ENCODE results near the gene SHQ1. TPM values are rescaled to one million over a fixed set of nuclear protein-coding genes. Genes with fewer than 3 reads are reported as not detected.

Gene SHQ1
- total and polyA plus RNA-seq, 9 donors, result 6.6 to 30.0 (median 14.8) TPM

DNA sequence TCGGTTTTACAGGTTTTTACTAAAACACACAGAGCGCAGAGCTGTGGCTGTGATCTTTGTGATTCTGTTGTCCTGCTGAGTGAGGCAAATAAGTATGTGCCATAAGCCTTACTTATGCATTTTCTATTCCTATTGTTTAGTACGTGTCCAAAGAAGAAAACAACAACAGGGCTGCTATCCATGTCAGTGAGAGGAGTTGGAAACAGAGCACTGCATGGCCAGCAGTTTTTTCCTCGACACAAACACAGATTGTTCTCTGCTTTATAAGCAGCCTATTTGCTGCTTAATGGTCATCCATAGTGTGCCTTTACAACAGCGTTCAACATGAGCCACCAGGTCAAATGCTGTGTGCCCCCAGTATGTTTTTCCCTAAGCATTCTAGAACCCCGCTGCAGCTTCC is 79.8 kb downstream of the SHQ1 start:
- Histone ChIP-seq H3K9me3 (no peaks in the 10 kb centered on the region), H3K4me3 (no peak overlapping the region), H3K27me3 (no peaks in the 10 kb centered on the region), H3K27ac (no peak overlapping the region), H3K4me1 (ENCODE audit: insufficient read depth) (peaks cover 2% of the 10 kb centered on the region), H3K36me3 (no peaks in the 10 kb centered on the region)
- WGBS, 3 donors, result 52 to 67% (median 65%) methylated on average over 6 of the region's 6 CpGs
- DNase-seq, result no peak
- TF ChIP-seq, protein P1, sequence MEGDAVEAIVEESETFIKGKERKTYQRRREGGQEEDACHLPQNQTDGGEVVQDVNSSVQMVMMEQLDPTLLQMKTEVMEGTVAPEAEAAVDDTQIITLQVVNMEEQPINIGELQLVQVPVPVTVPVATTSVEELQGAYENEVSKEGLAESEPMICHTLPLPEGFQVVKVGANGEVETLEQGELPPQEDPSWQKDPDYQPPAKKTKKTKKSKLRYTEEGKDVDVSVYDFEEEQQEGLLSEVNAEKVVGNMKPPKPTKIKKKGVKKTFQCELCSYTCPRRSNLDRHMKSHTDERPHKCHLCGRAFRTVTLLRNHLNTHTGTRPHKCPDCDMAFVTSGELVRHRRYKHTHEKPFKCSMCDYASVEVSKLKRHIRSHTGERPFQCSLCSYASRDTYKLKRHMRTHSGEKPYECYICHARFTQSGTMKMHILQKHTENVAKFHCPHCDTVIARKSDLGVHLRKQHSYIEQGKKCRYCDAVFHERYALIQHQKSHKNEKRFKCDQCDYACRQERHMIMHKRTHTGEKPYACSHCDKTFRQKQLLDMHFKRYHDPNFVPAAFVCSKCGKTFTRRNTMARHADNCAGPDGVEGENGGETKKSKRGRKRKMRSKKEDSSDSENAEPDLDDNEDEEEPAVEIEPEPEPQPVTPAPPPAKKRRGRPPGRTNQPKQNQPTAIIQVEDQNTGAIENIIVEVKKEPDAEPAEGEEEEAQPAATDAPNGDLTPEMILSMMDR (IDR thresholded peaks at IDR 0.05), result no peak
- TF ChIP-seq EP300 (IDR thresholded peaks at IDR 0.05) (no peak), POLR2A (IDR thresholded peaks at IDR 0.05) (no peak)
- intact Hi-C loops (cut with DNase I), result no loop called here

DNA sequence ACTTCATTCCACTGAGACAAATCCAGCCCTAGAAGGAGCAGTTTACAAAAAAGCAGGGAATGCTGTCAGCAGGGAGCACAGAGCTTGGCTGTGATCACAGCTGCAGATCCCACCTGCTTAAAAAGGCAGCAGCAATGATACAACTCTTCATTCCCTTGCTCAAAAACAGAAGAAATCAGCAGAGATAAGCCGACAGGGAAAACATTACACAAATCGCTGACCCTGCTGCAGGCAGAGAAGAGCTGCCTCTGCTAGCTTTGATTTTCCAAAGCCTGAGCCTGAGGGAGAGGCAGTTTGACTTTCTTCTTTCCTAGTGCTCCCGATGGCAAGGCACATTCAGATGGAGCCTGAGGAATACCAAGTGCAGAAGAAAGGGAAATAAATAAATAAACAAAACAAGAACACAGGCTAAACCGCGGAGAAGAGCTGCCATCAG is 80.2 kb downstream of the SHQ1 start:
- Histone ChIP-seq H3K4me1 (ENCODE audit: insufficient read depth) (peaks cover 2% of the 10 kb centered on the region), H3K4me3 (no peak overlapping the region), H3K36me3 (no peaks in the 10 kb centered on the region), H3K27ac (no peak overlapping the region), H3K27me3 (no peaks in the 10 kb centered on the region), H3K9me3 (no peaks in the 10 kb centered on the region)
- 9 to 21% (median 17%) methylated on average over 5 of the region's 5 CpGs for WGBS, 3 donors
- intact Hi-C loops (cut with DNase I), result no loop called here
- TF ChIP-seq EP300 (IDR thresholded peaks at IDR 0.05) (no peak), POLR2A (IDR thresholded peaks at IDR 0.05) (no peak)
- TF ChIP-seq, protein P1 (IDR thresholded peaks at IDR 0.05), result no peak
- no peak for DNase-seq

DNA sequence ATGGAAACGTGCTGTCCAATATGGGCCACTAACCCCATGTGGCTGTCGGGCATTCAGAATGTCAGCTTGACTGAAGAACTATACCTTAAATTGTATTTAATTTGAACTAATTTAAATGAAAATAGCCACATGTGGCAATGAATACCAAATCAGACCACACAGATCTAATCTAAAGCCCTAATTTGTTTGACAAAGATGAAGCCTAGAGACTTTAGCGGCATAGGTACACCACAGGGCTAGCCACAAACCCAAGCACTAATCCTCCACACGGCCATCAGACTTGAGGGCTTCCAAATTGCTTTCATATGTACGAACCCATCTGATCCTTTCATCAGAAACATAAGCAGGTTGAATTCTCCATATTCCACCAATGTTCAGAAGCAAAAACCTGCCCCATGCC is 81.4 kb downstream of the SHQ1 start:
- TF ChIP-seq, protein P1 (IDR thresholded peaks at IDR 0.05), result no peak
- TF ChIP-seq POLR2A (IDR thresholded peaks at IDR 0.05) (no peak), EP300 (IDR thresholded peaks at IDR 0.05) (no peak)
- intact Hi-C loops (cut with DNase I), result no loop called here
- 94 to 99% (median 97%) methylated on average over 5 of the region's 5 CpGs for WGBS, 3 donors
- Histone ChIP-seq H3K36me3 (no peaks in the 10 kb centered on the region), H3K9me3 (no peaks in the 10 kb centered on the region), H3K4me1 (ENCODE audit: insufficient read depth) (peaks cover 2% of the 10 kb centered on the region), H3K4me3 (no peak overlapping the region), H3K27me3 (no peaks in the 10 kb centered on the region), H3K27ac (no peak overlapping the region)
- DNase-seq, result no peak

GRCh38 chr3:72763751-72764440 is 84.3 kb downstream of the SHQ1 start:
- Histone ChIP-seq H3K4me1 (ENCODE audit: insufficient read depth) (peaks cover 2% of the 10 kb centered on the region), H3K36me3 (no peaks in the 10 kb centered on the region), H3K27me3 (no peaks in the 10 kb centered on the region), H3K4me3 (no peak overlapping the region), H3K9me3 (no peaks in the 10 kb centered on the region), H3K27ac (no peak overlapping the region)
- no peak for DNase-seq
- intact Hi-C loops (cut with DNase I), result no loop called here
- TF ChIP-seq EP300 (IDR thresholded peaks at IDR 0.05) (no peak), POLR2A (IDR thresholded peaks at IDR 0.05) (no peak)
- TF ChIP-seq, protein P1 (IDR thresholded peaks at IDR 0.05), result no peak
- 84 to 92% (median 87%) methylated on average over 8 of the region's 8 CpGs for WGBS, 3 donors
